ENCODE measurements around the gene RIPK1.
"Not testable (repeated sequence)": the region's sequence is repeated elsewhere in the genome, so short reads cannot be mapped to it uniquely, and the experiment has no call there.

RIPK1 gene

DNA sequence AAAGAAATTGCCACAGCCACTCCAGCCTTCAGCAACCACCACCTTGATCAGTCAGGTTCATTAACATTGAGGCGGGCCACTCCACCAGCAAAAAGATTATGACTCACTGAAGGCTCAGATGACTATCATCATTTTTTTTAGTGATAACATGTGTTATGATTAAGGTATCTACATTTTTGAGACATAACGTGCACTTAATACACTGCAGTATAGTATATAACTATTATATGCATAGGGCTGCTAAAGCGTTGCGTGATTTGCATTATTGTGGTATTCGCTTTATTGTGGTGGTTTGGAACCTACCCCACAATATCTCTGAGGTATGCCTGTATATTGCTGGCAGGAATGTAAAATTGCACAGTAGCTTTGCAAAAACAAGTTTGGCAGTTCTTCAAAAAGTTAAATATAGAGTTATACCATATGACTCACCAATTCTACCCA is 6.8 kb upstream of the RIPK1 start:
- TF ChIP-seq, protein P1, sequence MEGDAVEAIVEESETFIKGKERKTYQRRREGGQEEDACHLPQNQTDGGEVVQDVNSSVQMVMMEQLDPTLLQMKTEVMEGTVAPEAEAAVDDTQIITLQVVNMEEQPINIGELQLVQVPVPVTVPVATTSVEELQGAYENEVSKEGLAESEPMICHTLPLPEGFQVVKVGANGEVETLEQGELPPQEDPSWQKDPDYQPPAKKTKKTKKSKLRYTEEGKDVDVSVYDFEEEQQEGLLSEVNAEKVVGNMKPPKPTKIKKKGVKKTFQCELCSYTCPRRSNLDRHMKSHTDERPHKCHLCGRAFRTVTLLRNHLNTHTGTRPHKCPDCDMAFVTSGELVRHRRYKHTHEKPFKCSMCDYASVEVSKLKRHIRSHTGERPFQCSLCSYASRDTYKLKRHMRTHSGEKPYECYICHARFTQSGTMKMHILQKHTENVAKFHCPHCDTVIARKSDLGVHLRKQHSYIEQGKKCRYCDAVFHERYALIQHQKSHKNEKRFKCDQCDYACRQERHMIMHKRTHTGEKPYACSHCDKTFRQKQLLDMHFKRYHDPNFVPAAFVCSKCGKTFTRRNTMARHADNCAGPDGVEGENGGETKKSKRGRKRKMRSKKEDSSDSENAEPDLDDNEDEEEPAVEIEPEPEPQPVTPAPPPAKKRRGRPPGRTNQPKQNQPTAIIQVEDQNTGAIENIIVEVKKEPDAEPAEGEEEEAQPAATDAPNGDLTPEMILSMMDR (IDR thresholded peaks at IDR 0.05) = no peak
- intact Hi-C loops (cut with DNase I; ENCODE audit: low total_unique reads) = no loop called here

DNA sequence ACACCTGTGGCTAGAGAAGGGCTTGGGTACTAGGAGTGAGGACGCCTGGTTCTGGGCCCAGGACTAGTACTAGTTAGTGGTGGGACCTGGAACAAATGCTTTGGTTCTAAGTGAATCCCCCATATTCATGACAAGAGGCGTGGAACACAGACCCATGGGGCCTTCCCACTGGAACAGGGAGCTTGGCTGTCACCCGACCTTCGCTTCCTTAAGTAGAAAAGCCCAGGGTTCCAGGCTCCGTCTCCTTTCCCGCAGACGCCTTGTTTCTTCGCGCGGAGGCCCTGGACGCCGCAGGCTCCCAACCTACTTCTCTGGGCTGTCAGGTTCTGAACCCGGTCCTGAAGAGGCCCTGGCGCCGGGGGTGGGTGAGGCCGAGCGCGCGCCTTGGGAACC is 5.0 kb upstream of the RIPK1 start:
- peaks cover 0 to 32% (median 16%) of the 10 kb centered on the region in 4 donors for H3K4me1 ChIP-seq
- H3K9me3 ChIP-seq; H3K27me3 ChIP-seq; H3K36me3 ChIP-seq; intact Hi-C loops (cut with DNase I; ENCODE audit: low total_unique reads); DNase-seq: not testable (repeated sequence)
- H3K27ac ChIP-seq = peak overlapping the region; percentile 90 to 93
- peak overlapping the region; percentile 73 to 79 for H3K4me3 ChIP-seq

More for the DNA sequence above, 6.8 kb upstream of the RIPK1 start:
- Histone ChIP-seq H3K9me3 (no peaks in the 10 kb centered on the region), H3K27ac (no peak overlapping the region), H3K4me3 (no peak overlapping the region), H3K27me3 (no peaks in the 10 kb centered on the region), H3K36me3 (no peaks in the 10 kb centered on the region), H3K4me1 (peaks cover 0 to 20% (median 12%) of the 10 kb centered on the region in 4 donors)
- DNase-seq = no peak

DNA sequence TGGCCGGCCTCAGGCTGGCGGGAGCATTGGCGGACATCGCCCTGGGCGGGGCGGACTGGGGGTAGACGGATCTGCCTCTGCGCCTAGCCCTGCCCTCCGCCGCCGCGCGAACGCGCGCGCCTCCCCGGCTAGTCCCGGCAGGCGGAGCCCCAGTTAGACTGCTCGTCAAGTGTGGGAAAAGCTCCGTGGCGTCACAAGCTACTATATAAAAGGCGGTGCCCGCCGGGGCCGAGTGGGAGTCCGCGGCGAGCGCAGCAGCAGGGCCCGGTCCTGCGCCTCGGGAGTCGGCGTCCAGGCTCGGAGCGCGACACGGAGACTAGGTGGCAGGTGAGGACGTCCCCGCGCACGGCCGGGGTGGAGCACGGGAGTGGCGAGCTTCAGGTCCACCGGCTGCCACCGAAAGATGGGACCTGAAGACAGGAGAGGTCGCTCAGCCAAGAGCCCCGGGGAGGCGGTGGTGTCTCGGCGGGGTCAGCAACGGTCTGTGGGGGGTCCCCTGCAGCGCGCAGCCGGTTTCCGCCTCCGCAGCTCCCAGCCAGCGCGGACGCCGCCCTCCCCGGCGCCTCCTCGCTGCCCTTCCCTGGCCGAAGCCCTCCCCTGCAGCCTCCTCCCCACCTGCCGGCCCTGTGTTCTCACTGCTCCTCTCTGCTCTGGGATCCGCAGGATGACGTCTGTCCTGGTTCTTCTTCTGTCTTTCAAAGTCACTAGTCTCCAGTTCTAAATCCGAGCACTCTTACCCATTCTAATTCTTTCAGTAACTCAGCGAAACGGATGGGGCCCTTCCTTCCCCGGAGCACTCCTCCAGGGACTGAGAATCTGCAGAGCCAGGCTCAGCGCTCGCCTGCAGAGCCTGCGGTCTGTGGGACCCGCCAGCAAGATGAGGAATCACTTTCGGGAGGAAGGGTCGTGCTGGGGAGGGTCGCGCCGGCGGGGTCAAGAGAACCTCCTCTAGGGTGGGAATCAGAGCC is 4.3 kb upstream of the RIPK1 start:
- no peaks in the 10 kb centered on the region for H3K9me3 ChIP-seq
- TF ChIP-seq, protein P1 (IDR thresholded peaks at IDR 0.05) = peak; percentile 7 to 22
- peak; percentile 96 to 99 for DNase-seq
- H3K4me1 ChIP-seq = peaks cover 0 to 32% (median 16%) of the 10 kb centered on the region in 4 donors
- no peaks in the 10 kb centered on the region for H3K27me3 ChIP-seq
- no peaks in the 10 kb centered on the region for H3K36me3 ChIP-seq
- H3K27ac ChIP-seq = peak overlapping the region; percentile 90 to 93
- H3K4me3 ChIP-seq = peak overlapping the region; percentile 73 to 79
- intact Hi-C loops (cut with DNase I; ENCODE audit: low total_unique reads) = no loop called here

DNA sequence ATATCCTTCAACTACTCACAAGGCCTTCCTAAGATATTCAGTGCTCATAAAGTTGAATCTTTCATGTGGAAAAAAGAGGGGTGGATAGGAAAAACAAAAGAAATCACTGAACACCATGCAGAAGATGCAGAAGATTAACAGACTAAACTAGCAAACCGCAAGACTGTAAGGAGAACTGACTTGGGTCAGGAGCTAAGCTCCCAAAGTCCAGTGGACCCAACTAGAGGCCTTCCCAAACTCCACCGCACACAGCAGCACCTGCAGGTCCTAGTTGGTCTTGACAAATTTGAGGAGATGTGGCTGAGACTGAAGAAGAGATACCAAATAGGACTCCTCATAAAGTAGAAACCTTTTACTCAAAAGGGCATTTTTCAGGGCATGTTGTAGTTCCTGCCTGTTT is 3.3 kb downstream of the RIPK1 start:
- H3K36me3 ChIP-seq = peaks cover 0 to under 1% (median 0%) of the 10 kb centered on the region in 3 donors
- H3K9me3 ChIP-seq = no peaks in the 10 kb centered on the region
- TF ChIP-seq, protein P1 (IDR thresholded peaks at IDR 0.05) = no peak
- DNase-seq = no peak
- no peak overlapping the region for H3K27ac ChIP-seq
- H3K4me1 ChIP-seq = peaks cover 0 to 56% (median 36%) of the 10 kb centered on the region in 4 donors
- intact Hi-C loops (cut with DNase I; ENCODE audit: low total_unique reads) = no loop called here
- no peak overlapping the region for H3K4me3 ChIP-seq
- H3K27me3 ChIP-seq = no peaks in the 10 kb centered on the region

DNA sequence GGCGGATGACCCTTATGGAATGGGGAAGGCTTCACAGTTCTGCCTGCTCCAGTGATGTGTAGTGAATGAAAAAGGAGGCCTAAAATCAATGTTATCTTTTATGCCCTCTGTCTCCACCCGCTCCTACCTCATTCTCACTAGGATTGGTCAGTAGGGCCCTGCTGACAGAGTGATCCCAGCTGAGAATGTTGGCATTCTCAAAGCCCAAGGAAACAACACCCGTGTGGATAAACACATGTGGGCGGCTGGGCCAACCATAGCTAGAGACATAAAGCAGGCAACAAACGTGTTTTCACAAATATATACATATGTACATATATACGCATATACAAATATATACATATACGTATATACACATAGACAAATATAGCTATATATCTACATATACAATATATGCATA is 4.5 kb downstream of the RIPK1 start:
- Histone ChIP-seq H3K27me3 (no peaks in the 10 kb centered on the region), H3K27ac (no peak overlapping the region), H3K4me3 (no peak overlapping the region), H3K4me1 (peaks cover 0 to 45% (median 33%) of the 10 kb centered on the region in 4 donors), H3K9me3 (no peaks in the 10 kb centered on the region), H3K36me3 (peaks cover 9 to 13% (median 11%) of the 10 kb centered on the region in 3 donors)
- TF ChIP-seq, protein P1 (IDR thresholded peaks at IDR 0.05) = no peak
- DNase-seq = no peak
- intact Hi-C loops (cut with DNase I; ENCODE audit: low total_unique reads) = no loop called here

DNA sequence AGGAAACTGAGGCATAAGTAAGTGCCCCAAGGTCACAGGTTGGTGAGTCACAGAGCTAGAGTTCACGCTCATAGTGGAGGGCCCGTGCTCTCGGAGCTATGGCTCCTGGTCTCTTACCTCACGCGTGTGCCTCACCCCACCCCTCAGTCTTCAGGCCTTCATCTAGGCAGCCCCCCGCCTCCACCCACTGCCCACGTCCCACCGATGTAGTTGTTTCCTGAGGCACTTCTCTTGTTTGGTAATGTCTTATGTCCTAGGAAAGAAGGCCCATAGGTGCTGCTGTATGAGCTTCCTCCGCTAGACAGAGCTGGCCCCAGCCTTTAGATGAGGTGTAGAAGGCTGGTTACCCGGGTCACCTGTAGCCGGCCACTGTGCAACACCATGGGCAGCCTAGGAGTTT is 5.1 kb downstream of the RIPK1 start:
- intact Hi-C loops (cut with DNase I; ENCODE audit: low total_unique reads) = no loop called here
- no peak overlapping the region for H3K27ac ChIP-seq
- TF ChIP-seq, protein P1 (IDR thresholded peaks at IDR 0.05) = no peak
- DNase-seq = no peak
- peaks cover 0 to 44% (median 32%) of the 10 kb centered on the region in 4 donors for H3K4me1 ChIP-seq
- peaks cover 15 to 18% (median 17%) of the 10 kb centered on the region in 3 donors for H3K36me3 ChIP-seq
- no peak overlapping the region for H3K4me3 ChIP-seq
- H3K27me3 ChIP-seq = no peaks in the 10 kb centered on the region
- H3K9me3 ChIP-seq = no peaks in the 10 kb centered on the region

Data from tibial artery (tissue), 4 donors.